GM23248 (cell line): ENCODE results near the gene TCF12.

Experiments
- EZH2 ChIP-seq: fragments of 200-600 bp; sonication (generic); IDR thresholded peaks from 2 replicates; pipeline ENCODE4 v1.6.1; 2018; ENCODE audit warnings: antibody characterized with exemption, mild to moderate bottlenecking; ENCODE audit not compliant: insufficient read depth, poor library complexity, severe bottlenecking
- EZH2phosphoT487 ChIP-seq: fragments of 200-600 bp; sonication (generic); IDR thresholded peaks from 2 replicates; pipeline ENCODE4 v1.6.1; 2018; ENCODE audit warnings: antibody characterized with exemption, moderate library complexity, mild to moderate bottlenecking, low read depth; ENCODE audit not compliant: insufficient read depth

GRCh38 chr15:57061696-57062095 is 143.3 kb downstream of the TCF12 start:
- TF ChIP-seq EZH2 (no peak), EZH2phosphoT487 (no peak)
